ENCODE results near the gene MYH11. TPM values are rescaled to one million over a fixed set of nuclear protein-coding genes. Genes with fewer than 3 reads are reported as not detected.

The MYH11 gene
- total and polyA plus RNA-seq, 2 of the 13 experiments (the other 11 are each of a cell fraction or from before 2014, with no cell fraction given): not detected

DNA sequence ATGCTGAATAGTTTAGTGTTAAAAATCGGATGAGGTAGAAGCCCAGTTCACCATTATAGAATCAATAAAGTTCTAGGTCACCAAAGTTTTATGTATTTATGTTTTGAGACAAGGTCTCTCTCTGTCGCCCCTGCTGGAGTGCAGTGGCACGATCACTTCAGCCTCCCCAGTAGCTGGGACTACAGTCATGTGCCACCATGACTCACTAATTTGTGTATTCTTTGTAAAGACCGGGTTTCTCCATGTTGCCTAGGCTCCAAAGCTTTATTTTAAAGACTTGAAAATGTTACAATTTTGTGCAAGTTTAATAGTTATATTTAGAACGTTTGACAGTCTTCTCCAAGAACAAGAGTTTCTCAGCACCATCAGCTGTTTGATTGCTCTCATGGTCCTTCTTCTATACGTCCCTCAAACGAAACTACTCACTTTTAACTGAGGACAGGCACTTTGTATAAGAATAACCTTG is 174.7 kb downstream of the MYH11 start (continued):
- TF ChIP-seq HMG20B (CRISPR knock-in tag; conservative IDR thresholded peaks at IDR 0.05) (no peak), NCOA1 (CRISPR knock-in tag; IDR thresholded peaks at IDR 0.05) (no peak), SYNCRIP (IDR thresholded peaks at IDR 0.05; ENCODE audit: insufficient read depth, low read depth, low read length) (no peak), ETV6 (CRISPR knock-in tag; conservative IDR thresholded peaks at IDR 0.05) (no peak), RBAK (CRISPR knock-in tag; IDR thresholded peaks at IDR 0.05) (no peak), CHCHD3 (CRISPR knock-in tag; IDR thresholded peaks at IDR 0.05) (no peak), CBFB (CRISPR knock-in tag; IDR thresholded peaks at IDR 0.05) (no peak), CAMTA2 (CRISPR knock-in tag; IDR thresholded peaks at IDR 0.05; ENCODE audit: borderline replicate concordance) (no peak), ZNF644 (CRISPR knock-in tag; IDR thresholded peaks at IDR 0.05; ENCODE audit: low read depth) (peak; percentile 96), SOX6 (IDR thresholded peaks at IDR 0.05) (no peak), SOX6 (CRISPR knock-in tag; IDR thresholded peaks at IDR 0.05) (0 out of 2 replicates have a peak, but pooled peaks have one; percentile 5), ZNF224 (CRISPR knock-in tag; IDR thresholded peaks at IDR 0.05) (no peak), HIVEP1 (CRISPR knock-in tag; IDR thresholded peaks at IDR 0.05) (no peak)
- TF ChIP-seq, protein P1, sequence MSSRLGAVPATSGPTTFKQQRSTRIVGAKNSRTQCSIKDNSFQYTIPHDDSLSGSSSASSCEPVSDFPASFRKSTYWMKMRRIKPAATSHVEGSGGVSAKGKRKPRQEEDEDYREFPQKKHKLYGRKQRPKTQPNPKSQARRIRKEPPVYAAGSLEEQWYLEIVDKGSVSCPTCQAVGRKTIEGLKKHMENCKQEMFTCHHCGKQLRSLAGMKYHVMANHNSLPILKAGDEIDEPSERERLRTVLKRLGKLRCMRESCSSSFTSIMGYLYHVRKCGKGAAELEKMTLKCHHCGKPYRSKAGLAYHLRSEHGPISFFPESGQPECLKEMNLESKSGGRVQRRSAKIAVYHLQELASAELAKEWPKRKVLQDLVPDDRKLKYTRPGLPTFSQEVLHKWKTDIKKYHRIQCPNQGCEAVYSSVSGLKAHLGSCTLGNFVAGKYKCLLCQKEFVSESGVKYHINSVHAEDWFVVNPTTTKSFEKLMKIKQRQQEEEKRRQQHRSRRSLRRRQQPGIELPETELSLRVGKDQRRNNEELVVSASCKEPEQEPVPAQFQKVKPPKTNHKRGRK (CRISPR knock-in tag; IDR thresholded peaks at IDR 0.05): no peak
- TF ChIP-seq, protein P2, sequence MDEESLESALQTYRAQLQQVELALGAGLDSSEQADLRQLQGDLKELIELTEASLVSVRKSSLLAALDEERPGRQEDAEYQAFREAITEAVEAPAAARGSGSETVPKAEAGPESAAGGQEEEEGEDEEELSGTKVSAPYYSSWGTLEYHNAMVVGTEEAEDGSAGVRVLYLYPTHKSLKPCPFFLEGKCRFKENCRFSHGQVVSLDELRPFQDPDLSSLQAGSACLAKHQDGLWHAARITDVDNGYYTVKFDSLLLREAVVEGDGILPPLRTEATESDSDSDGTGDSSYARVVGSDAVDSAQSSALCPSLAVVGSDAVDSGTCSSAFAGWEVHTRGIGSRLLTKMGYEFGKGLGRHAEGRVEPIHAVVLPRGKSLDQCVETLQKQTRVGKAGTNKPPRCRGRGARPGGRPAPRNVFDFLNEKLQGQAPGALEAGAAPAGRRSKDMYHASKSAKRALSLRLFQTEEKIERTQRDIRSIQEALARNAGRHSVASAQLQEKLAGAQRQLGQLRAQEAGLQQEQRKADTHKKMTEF (CRISPR knock-in tag; IDR thresholded peaks at IDR 0.05): peak; percentile 65
- TF ChIP-seq, protein P3, sequence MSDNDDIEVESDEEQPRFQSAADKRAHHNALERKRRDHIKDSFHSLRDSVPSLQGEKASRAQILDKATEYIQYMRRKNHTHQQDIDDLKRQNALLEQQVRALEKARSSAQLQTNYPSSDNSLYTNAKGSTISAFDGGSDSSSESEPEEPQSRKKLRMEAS (IDR thresholded peaks at IDR 0.05): no peak
- TF ChIP-seq, protein P4, sequence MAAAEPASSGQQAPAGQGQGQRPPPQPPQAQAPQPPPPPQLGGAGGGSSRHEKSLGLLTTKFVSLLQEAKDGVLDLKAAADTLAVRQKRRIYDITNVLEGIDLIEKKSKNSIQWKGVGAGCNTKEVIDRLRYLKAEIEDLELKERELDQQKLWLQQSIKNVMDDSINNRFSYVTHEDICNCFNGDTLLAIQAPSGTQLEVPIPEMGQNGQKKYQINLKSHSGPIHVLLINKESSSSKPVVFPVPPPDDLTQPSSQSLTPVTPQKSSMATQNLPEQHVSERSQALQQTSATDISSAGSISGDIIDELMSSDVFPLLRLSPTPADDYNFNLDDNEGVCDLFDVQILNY (CRISPR knock-in tag; conservative IDR thresholded peaks at IDR 0.05): no peak
- TF ChIP-seq, protein P5, sequence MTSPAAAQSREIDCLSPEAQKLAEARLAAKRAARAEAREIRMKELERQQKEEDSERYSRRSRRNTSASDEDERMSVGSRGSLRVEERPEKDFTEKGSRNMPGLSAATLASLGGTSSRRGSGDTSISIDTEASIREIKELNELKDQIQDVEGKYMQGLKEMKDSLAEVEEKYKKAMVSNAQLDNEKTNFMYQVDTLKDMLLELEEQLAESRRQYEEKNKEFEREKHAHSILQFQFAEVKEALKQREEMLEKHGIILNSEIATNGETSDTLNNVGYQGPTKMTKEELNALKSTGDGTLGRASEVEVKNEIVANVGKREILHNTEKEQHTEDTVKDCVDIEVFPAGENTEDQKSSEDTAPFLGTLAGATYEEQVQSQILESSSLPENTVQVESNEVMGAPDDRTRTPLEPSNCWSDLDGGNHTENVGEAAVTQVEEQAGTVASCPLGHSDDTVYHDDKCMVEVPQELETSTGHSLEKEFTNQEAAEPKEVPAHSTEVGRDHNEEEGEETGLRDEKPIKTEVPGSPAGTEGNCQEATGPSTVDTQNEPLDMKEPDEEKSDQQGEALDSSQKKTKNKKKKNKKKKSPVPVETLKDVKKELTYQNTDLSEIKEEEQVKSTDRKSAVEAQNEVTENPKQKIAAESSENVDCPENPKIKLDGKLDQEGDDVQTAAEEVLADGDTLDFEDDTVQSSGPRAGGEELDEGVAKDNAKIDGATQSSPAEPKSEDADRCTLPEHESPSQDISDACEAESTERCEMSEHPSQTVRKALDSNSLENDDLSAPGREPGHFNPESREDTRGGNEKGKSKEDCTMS (CRISPR knock-in tag; conservative IDR thresholded peaks at IDR 0.05): no peak
- TF ChIP-seq, protein P6, sequence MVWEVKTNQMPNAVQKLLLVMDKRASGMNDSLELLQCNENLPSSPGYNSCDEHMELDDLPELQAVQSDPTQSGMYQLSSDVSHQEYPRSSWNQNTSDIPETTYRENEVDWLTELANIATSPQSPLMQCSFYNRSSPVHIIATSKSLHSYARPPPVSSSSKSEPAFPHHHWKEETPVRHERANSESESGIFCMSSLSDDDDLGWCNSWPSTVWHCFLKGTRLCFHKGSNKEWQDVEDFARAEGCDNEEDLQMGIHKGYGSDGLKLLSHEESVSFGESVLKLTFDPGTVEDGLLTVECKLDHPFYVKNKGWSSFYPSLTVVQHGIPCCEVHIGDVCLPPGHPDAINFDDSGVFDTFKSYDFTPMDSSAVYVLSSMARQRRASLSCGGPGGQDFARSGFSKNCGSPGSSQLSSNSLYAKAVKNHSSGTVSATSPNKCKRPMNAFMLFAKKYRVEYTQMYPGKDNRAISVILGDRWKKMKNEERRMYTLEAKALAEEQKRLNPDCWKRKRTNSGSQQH (CRISPR knock-in tag; IDR thresholded peaks at IDR 0.05; ENCODE audit: low read depth): no peak
- TF ChIP-seq, protein P7, sequence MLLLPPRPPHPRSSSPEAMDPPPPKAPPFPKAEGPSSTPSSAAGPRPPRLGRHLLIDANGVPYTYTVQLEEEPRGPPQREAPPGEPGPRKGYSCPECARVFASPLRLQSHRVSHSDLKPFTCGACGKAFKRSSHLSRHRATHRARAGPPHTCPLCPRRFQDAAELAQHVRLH (CRISPR knock-in tag; IDR thresholded peaks at IDR 0.05; ENCODE audit: borderline replicate concordance, low read depth): 0 out of 2 replicates have a peak, but pooled peaks have one; percentile 24
- TF ChIP-seq, protein P8, sequence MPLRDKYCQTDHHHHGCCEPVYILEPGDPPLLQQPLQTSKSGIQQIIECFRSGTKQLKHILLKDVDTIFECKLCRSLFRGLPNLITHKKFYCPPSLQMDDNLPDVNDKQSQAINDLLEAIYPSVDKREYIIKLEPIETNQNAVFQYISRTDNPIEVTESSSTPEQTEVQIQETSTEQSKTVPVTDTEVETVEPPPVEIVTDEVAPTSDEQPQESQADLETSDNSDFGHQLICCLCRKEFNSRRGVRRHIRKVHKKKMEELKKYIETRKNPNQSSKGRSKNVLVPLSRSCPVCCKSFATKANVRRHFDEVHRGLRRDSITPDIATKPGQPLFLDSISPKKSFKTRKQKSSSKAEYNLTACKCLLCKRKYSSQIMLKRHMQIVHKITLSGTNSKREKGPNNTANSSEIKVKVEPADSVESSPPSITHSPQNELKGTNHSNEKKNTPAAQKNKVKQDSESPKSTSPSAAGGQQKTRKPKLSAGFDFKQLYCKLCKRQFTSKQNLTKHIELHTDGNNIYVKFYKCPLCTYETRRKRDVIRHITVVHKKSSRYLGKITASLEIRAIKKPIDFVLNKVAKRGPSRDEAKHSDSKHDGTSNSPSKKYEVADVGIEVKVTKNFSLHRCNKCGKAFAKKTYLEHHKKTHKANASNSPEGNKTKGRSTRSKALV (CRISPR knock-in tag; IDR thresholded peaks at IDR 0.05): no peak

Data from HepG2 (cell line).